Vagina (tissue), 2 donors: ENCODE data around the gene LMO3.

Source experiments
- CTCF ChIP-seq, 3 experiments: fragments of 450-650 bp in 2 of 3; fragments of 200-600 bp in 1 of 3; sonication (generic) in 1 of 3; IDR thresholded peaks; one replicate each; pipeline ENCODE4 v1.5.1; 2017 to 2019; ENCODE audit warnings: antibody characterized with exemption in 3 of 3, mild to moderate bottlenecking in 2 of 3, moderate library complexity in 2 of 3
- POLR2A ChIP-seq, 2 donors: fragments of 450-650 bp; IDR thresholded peaks; one replicate each; pipeline ENCODE4 v1.6.1; 2017; ENCODE audit warnings: antibody characterized with exemption in 2 of 2, mild to moderate bottlenecking in 2 of 2, moderate library complexity in 2 of 2
- POLR2AphosphoS5 ChIP-seq, 2 donors: sonication (generic); formaldehyde crosslinking; IDR thresholded peaks; one replicate each; pipeline ENCODE4 v1.9.0; 2017; ENCODE audit warnings: antibody characterized with exemption in 2 of 2, mild to moderate bottlenecking in 2 of 2, low read depth in 1 of 2; ENCODE audit not compliant: insufficient read depth in 1 of 2

GRCh38 chr12:16583969-16584745, 21.8 kb downstream of the LMO3 start:
- TF ChIP-seq CTCF (IDR thresholded peaks at IDR 0.05): no peak
- no peak for TF ChIP-seq POLR2A (IDR thresholded peaks at IDR 0.05)
- no peak for TF ChIP-seq POLR2AphosphoS5 (IDR thresholded peaks at IDR 0.05; ENCODE audit: insufficient read depth in 1 of 2, low read depth in 1 of 2)
